HG03103 (cell line): ENCODE measurements around the gene CAMK1D.
"Not testable (repeated sequence)": the region's sequence is repeated elsewhere in the genome, so short reads cannot be mapped to it uniquely, and the experiment has no call there.

Source experiments
- ATAC-seq: cut with Tn5 transposase; IDR thresholded peaks from one replicate; pipeline ENCODE4 v1.9.1; 2021; ENCODE audit warnings: low read depth; ENCODE audit not compliant: unreplicated experiment

The CAMK1D gene

GRCh38 chr10:12799714-12800113 lies 450.4 kb downstream of the CAMK1D start:
- ATAC-seq: no peak

DNA sequence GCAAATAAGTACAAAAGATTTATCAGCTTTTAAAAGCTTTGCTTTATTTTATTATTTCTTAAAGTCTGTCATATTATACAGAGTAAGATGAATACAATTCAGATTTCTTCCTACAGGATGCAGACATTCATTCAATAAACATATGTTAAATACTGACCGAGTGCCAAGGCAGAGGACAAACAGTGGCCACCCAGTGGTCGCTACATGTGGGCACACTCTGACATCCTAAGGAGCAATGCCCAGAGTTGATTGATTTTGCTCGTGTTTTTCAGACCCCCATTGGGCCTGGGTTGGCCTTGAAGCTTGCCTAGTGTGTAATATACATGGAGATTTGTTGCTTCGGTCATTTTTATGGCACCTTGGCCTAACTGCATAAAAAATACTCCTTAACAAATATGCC lies 451.0 kb downstream of the CAMK1D start:
- ATAC-seq: no peak

DNA sequence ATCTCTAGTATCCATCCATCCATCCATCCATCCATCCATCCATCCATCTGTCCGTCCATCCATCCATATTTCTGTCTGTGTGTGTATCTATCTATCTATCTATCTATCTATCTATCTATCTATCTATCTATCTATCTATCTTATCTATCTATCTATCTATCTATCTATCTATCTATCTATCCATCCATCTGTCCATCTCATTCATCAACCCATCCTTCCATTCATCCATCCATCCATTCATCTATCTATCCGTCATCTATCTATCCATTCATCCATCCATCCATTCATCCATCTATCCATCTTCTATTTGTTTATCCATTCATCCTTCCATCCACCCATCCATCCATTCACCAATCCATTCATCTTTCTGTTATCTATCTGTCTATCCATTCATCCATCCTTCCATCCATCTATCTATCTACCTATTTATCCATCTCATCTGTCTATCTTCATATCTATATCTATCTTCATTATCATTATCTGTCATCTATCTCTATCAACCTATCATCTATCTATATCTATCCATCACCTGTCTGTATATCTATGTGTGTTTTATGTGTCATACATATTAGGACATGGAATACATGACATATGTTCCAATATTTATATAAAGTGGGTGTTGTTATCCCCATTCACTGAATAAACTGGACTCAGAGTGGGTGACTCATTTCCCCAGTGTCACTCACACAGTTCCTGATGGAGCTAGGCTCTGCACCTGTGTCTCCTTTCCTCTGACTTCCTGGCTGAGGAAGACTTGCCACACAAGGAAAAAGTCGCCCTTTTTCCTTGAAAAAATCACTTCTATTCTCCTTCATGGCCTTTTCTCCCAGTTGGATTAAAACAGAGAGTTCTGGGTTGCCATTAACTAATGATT lies 452.1 kb downstream of the CAMK1D start:
- ATAC-seq: no peak

- no peak for ATAC-seq
These were observed 454.4 kb downstream of the CAMK1D start for GRCh38 chr10:12803776-12804175.

- ATAC-seq: no peak
These were observed 457.1 kb downstream of the CAMK1D start for GRCh38 chr10:12806228-12807095.

- ATAC-seq: no peak
These were observed 457.9 kb downstream of the CAMK1D start for GRCh38 chr10:12807096-12807755.

DNA sequence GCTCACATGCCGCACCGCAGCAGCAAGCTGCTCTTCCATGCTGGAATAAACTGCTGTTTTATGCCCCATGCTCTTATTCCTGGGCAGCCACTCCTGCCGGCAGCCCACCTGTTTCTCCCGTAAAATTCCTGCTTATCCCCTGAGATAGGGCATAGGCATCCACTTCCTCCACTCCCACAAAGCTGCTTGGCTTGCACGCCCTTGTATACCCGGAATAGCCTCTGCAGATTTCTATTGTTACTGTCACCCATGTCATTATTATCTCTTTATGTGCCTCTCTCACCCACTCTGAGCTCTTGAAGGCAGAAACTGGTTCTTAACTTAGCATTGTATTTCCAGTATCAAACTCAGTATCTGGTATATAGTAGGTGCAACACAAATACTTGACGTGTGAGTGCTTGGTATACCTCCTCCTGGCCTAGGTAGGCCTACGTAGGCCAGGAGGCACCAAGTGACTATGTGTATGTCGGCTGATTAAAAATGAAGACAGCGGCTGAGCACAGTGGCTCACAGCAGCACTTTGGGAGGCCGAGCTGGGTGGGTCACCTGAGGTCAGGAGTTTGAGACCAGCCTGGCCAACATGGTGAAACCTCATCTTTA lies 458.8 kb downstream of the CAMK1D start:
- ATAC-seq: no peak

DNA sequence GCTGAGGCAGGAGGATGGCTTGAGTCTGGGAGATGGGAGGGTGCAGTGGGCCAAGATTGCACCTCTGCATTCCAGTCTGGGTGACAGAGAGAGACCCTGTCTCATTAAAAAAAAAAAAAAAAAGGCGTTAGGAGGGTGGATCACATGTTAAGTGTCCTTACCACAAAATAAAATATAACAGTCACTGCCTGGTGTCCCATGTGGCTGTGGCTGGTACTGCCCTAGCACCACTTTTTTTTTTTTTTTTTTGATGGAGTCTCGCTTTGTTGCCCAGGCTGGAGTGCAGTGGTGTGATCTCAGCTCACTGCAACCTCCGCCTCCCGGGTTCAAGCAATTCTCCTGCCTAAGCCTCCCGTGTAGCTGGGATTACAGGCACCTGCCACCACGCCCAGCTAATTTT lies 460.7 kb downstream of the CAMK1D start:
- ATAC-seq: not testable (repeated sequence)

DNA sequence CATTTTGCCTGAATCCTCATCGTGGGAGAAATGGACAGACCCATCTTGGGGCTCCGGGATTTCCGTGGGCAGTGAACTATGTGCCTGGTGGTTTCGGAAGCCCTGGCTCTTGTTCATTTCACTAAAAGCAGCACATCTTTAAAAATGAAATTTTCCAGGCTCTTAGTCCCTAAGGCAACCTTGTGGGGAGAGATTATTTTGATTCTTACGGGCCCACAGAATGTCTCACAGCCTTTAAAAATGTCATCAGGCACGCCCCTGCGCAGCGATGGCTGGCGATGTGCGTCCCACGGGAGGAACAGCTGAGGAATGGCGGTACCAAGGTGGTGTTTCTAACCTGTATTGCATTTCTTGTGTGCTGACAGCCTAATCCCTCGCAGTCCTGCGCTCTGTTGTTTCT lies 462.5 kb downstream of the CAMK1D start:
- no peak for ATAC-seq

DNA sequence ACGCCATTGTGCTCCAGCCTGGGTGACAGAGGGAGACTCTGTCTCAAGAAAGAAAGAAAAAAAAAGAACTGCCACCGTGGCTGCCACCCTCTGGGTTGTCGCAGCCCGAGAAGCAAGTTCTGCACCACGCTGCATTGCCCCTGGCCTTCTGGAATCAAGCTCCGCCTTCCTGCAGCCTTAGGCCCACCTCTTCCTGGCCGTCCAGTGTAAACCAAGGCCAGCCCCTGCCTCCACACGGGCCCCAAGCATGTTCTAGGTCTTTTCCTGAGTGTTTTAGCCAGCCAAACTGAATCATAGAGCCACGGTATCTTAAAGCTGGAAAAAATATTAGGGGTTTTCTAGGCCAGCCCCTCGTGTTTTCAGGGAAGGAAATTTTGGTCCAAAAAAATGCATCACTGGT lies 463.2 kb downstream of the CAMK1D start:
- no peak for ATAC-seq

- ATAC-seq: no peak
These were observed 464.8 kb downstream of the CAMK1D start for GRCh38 chr10:12814166-12814565.

DNA sequence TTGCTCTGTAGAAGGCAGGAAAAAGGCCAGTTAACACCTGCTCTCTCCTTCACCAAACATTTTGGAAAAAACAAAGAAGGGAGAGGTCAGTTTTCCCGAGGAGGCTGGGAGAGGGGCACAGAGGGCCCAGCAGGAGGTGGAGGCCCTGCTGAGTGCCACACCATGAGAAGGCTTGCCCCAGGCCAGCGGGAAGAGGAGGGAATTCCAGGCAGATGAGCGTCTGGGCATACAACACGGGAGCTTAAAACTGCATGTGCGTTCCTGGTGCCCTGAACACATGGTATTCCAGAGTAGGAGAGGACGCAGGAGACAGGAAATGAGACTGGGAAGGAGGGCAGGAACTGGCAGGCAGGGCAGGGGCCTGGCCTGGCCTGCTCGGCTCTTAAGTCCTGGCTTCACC lies 469.7 kb downstream of the CAMK1D start:
- no peak for ATAC-seq

DNA sequence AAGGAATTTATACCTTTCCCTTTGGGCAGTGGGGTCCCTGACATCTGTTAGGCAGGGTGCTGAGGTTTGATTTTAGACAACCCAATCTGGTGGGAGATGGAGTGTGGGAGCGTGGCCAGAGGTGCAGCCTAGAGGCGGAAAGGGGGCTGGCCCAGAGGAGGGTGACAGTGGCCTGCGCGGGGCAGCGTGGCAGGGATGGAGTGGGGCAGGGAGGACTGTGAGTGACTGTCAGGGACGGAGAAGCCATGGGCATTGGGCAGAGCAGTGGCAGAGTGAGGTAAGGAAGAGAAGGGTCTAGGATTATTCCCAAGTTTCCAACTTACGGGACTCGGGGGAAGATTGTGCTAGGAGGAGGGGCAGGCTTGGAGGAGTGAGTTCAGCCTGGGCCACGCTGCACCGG lies 470.3 kb downstream of the CAMK1D start:
- ATAC-seq: no peak

DNA sequence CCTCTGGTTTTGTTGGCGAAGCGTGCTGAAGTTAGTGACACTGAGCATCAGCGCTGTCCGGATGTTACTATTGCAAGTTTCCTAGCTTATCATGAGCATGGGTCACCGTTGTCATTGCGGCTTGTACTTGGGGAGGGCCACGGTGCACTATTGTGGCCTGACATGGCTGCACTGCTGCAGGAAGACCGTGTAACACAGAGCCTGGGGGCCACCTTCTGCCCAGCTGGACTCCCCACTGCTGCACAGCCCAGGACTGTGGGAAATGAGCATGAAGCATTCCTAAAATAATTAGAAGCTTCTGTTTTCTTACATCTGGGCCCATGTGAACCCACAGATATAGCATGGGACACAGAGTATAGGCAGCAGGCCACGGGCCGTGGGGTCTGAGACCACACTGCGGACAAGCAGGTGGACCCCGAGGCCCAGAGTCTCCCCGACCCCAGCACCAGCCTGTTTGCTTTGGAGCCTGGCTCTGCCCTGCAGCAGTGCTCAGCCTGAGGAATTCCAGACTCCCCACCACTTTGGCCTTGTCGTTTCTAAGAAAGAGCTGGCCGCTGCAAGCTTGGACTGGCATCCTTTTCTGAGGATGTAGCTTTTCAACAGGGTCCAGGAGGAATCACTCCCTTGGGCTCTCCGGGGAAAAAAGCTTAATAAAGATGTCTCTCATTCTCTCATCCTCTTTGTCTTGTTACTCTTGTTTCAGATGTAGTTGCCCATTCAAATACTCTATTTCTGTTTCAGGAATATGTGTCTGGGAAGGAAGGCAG lies 473.0 kb downstream of the CAMK1D start:
- no peak for ATAC-seq

GRCh38 chr10:12822893-12823170 lies 473.5 kb downstream of the CAMK1D start:
- ATAC-seq: no peak

GRCh38 chr10:12823328-12823727 lies 474.0 kb downstream of the CAMK1D start:
- no peak for ATAC-seq

- ATAC-seq: no peak
These were observed 476.0 kb downstream of the CAMK1D start for GRCh38 chr10:12825260-12825849.

DNA sequence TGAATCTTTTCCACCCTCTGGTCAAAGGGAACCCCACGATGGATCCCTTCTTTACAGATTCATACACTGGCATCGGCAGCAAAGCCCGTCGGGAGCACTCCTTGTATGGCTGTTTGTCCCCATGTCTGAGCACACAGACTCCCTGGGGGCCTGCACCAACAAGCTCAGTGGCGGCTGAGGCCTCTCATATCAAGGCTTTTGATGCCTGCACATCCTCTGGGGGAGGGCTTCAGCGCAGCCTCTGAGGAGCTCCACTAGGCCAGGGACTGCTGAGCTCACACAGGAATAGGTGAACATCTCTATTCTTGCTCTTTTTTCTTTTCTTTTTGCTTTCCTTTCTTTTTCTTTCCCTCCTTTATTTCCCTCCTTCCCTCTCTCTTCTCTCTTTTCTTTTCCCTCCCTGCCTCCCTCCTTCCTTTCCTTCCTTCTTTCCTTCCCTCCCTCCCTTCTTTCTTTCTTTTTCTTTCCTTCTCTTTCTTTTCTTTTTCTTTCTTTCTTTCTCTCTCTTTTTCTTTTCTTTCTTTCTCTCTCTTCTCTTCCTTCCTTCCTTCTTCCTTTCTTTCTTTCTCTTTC lies 477.5 kb downstream of the CAMK1D start:
- ATAC-seq: no peak

GRCh38 chr10:12828736-12829135 lies 479.4 kb downstream of the CAMK1D start:
- ATAC-seq: no peak
